PC-9 (cell line): Measurements from ENCODE around the gene IRF2. TPM values are rescaled to one million over a fixed set of nuclear protein-coding genes. Genes with fewer than 3 reads are reported as not detected.
A peak's percentile ranks its signal among the peaks of the same experiment; 100 is the strongest.

Experiments used
- BruUV-seq: library from RNA; stranded (reverse); fragments of 400-500 nt; replicated peaks from 2 replicates; lab custom pipeline; 2021; lab: Mats Ljungman, UMichigan
- CTCF ChIA-PET: fragments of 300-600 bp; sonication (Branson Sonifier 250); formaldehyde crosslinking; loops from one replicate; lab custom pipeline; 2022; ENCODE audit warnings: antibody characterized with exemption; lab: Charles Lee
- POLR2A ChIA-PET: fragments of 300-600 bp; sonication (Branson Sonifier 250); formaldehyde crosslinking; loops from one replicate; lab custom pipeline; 2022; ENCODE audit warnings: antibody characterized with exemption; ENCODE audit not compliant: unreplicated experiment; lab: Charles Lee
- DNase-seq, 2 experiments: peaks; one replicate each; pipeline versions ENCODE4 v3.0.0 to v3.0.0-alpha.2; 2015 to 2022; ENCODE audit warnings: mixed read lengths in 1 of 2
- H2AFZ ChIP-seq: fragments of 200-600 bp; sonication (generic); 2 replicates; pipeline ENCODE4 v1.8.1; 2017; ENCODE audit warnings: antibody characterized with exemption
- H3F3A ChIP-seq: fragments of 200-600 bp; sonication (generic); 2 replicates; pipeline ENCODE4 v1.8.1; 2017; ENCODE audit warnings: antibody characterized with exemption, mild to moderate bottlenecking, low read depth; ENCODE audit not compliant: insufficient read depth
- H3K27ac ChIP-seq: fragments of 200-600 bp; sonication (generic); 2 replicates; pipeline ENCODE4 v1.6.1; 2016; ENCODE audit warnings: mixed run types
- H3K27me3 ChIP-seq: fragments of 200-600 bp; sonication (generic); 2 replicates; pipeline ENCODE4 v1.6.1; 2016; ENCODE audit warnings: low read depth, mixed run types; ENCODE audit not compliant: insufficient read depth
- H3K36me3 ChIP-seq: fragments of 200-600 bp; sonication (generic); 2 replicates; pipeline ENCODE4 v1.6.1; 2016; ENCODE audit warnings: low read depth, mixed run types
- H3K4me1 ChIP-seq: fragments of 200-600 bp; sonication (generic); replicated peaks from 2 replicates; pipeline ENCODE4 v1.6.1; 2016; ENCODE audit warnings: mixed run types; ENCODE audit not compliant: insufficient read depth
- H3K4me2 ChIP-seq: fragments of 200-600 bp; sonication (generic); 2 replicates; pipeline ENCODE4 v1.6.1; 2017; ENCODE audit warnings: mixed run types
- H3K4me3 ChIP-seq: fragments of 200-600 bp; sonication (generic); 2 replicates; pipeline ENCODE4 v1.6.1; 2016; ENCODE audit warnings: mixed run types
- H3K79me2 ChIP-seq: fragments of 200-600 bp; sonication (generic); 2 replicates; pipeline ENCODE4 v1.6.1; 2017; ENCODE audit warnings: low read depth, mixed run types
- H3K9me2 ChIP-seq: fragments of 200-600 bp; sonication (generic); 2 replicates; pipeline ENCODE4 v1.8.1; 2017; ENCODE audit warnings: mild to moderate bottlenecking; ENCODE audit not compliant: insufficient read depth
- H3K9me3 ChIP-seq: fragments of 200-600 bp; sonication (generic); 2 replicates; pipeline ENCODE4 v1.8.1; 2016; ENCODE audit warnings: low read depth; ENCODE audit not compliant: insufficient read depth
- H4K20me1 ChIP-seq: fragments of 200-600 bp; sonication (generic); 2 replicates; pipeline ENCODE4 v1.8.1; 2017; ENCODE audit not compliant: insufficient read depth
- CTCF ChIP-seq: fragments of 200-600 bp; sonication (generic); conservative IDR thresholded peaks from 2 replicates; pipeline ENCODE4 v1.6.1; 2017; ENCODE audit warnings: mixed run types, antibody characterized with exemption, mild to moderate bottlenecking, moderate library complexity
- EZH2 ChIP-seq: fragments of 200-600 bp; sonication (generic); IDR thresholded peaks from 2 replicates; pipeline ENCODE4 v1.8.0; 2017; ENCODE audit warnings: antibody characterized with exemption, low read depth
- intact Hi-C: fragments of 100-400 bp; cut with micrococcal nuclease; formaldehyde crosslinking; loops from one replicate; pipeline ENCODE4 v1.10.0; 2022; ENCODE audit not compliant: unreplicated experiment
- total RNA-seq: library from RNA; stranded (reverse); gene quantifications from 2 replicates; pipeline ENCODE4 v1.2.3, GENCODE V29; 2021

The IRF2 gene
- total RNA-seq, 1 experiment from 2014 or later, result 34.4 TPM

- CTCF ChIA-PET, result interaction anchor here (0.9 kb wide), 2 partner anchors 62 to 187 kb away, joined by 3 to 4 read pairs; no protein-coding TSS in a partner anchor
Observed at GRCh38 chr4:184475096-184475461, 729 bp upstream of the IRF2 start.

GRCh38 chr4:184473499-184474262 lies 669 bp downstream of the IRF2 start:
- intact Hi-C loops, result loop anchor here (1.0 to 5.0 kb wide), 7 partner anchors 64 to 341 kb away; partner anchors contain the start of genes CASP3, CENPU and PRIMPOL
- Histone ChIP-seq H3K9me3 (no peaks in the 10 kb centered on the region), H3K27ac (peak overlapping the region; percentile 83), H3K4me3 (peak overlapping the region; percentile 97), H3F3A (peaks cover 9% of the 10 kb centered on the region; the same call in 1 of the 2 replicates), H4K20me1 (no peaks in the 10 kb centered on the region), H3K4me2 (peak overlapping the region; percentile 78), H2AFZ (peak overlapping the region; percentile 92), H3K9me2 (no peaks in the 10 kb centered on the region), H3K27me3 (no peaks in the 10 kb centered on the region), H3K36me3 (no peaks in the 10 kb centered on the region), H3K4me1 (peaks cover 21% of the 10 kb centered on the region), H3K79me2 (peaks cover 59% of the 10 kb centered on the region)
- ChIA-PET POLR2A (interaction anchor here (0.5 to 0.9 kb wide), 2 partner anchors 25 to 210 kb away, joined by 3 to 5 read pairs; no protein-coding TSS in a partner anchor), CTCF (interaction anchor here (0.9 kb wide), 2 partner anchors 61 to 186 kb away, joined by 3 to 4 read pairs; no protein-coding TSS in a partner anchor)
- TF ChIP-seq CTCF, result no peak
- no peak for TF ChIP-seq EZH2
- DNase-seq, result peak in 1 of 2 experiments; percentile 43
- BruUV-seq, result no TSS peak

More at GRCh38 chr4:184475096-184475461, 729 bp upstream of the IRF2 start:
- POLR2A ChIA-PET, result interaction anchor here (0.5 to 1.1 kb wide), 5 partner anchors 63 to 621 kb away, joined by 3 to 6 read pairs (median 4); no protein-coding TSS in a partner anchor
- peak overlapping the region; percentile 77 for H3K27ac ChIP-seq
- BruUV-seq, result TSS peak; percentile 80
- no peaks in the 10 kb centered on the region for H3K9me3 ChIP-seq
- peak in 1 of 2 experiments; percentile 16 for DNase-seq
- TF ChIP-seq EZH2, result no peak
- TF ChIP-seq CTCF, result no peak
- H3F3A ChIP-seq, result peaks cover 13% of the 10 kb centered on the region; the same call in 1 of the 2 replicates
- peaks cover 21% of the 10 kb centered on the region for H3K4me1 ChIP-seq
- H3K4me2 ChIP-seq, result peak overlapping the region; percentile 94
- peak overlapping the region; percentile 88 for H2AFZ ChIP-seq
- no peaks in the 10 kb centered on the region for H4K20me1 ChIP-seq
- H3K4me3 ChIP-seq, result peak overlapping the region; percentile 97
- no peaks in the 10 kb centered on the region for H3K27me3 ChIP-seq
- peaks cover 45% of the 10 kb centered on the region for H3K79me2 ChIP-seq
- H3K9me2 ChIP-seq, result no peaks in the 10 kb centered on the region
- H3K36me3 ChIP-seq, result no peaks in the 10 kb centered on the region
- intact Hi-C loops, result loop anchor here (1.0 to 5.0 kb wide), 4 partner anchors 47 to 340 kb away; partner anchors contain the start of genes CASP3 and PRIMPOL

GRCh38 chr4:184472614-184473498 lies 1.5 kb downstream of the IRF2 start:
- peaks cover 9% of the 10 kb centered on the region; the same call in 1 of the 2 replicates for H3F3A ChIP-seq
- peak; percentile 40 to 81 for DNase-seq
- H3K9me2 ChIP-seq, result no peaks in the 10 kb centered on the region
- no peaks in the 10 kb centered on the region for H3K27me3 ChIP-seq
- no peaks in the 10 kb centered on the region for H3K9me3 ChIP-seq
- POLR2A ChIA-PET, result interaction anchor here (0.6 kb wide), 1 partner anchor 101 kb away, joined by 3 read pairs; no protein-coding TSS in a partner anchor
- peaks cover 66% of the 10 kb centered on the region for H3K79me2 ChIP-seq
- H3K27ac ChIP-seq, result peak overlapping the region; percentile 68
- peak overlapping the region; percentile 87 for H2AFZ ChIP-seq
- CTCF ChIA-PET, result no interaction called here
- no peaks in the 10 kb centered on the region for H4K20me1 ChIP-seq
- H3K36me3 ChIP-seq, result no peaks in the 10 kb centered on the region
- TF ChIP-seq EZH2 (no peak), CTCF (no peak)
- H3K4me3 ChIP-seq, result peak overlapping the region; percentile 87
- H3K4me2 ChIP-seq, result peak overlapping the region; percentile 96
- no TSS peak for BruUV-seq
- intact Hi-C loops, result loop anchor here (1.0 to 5.0 kb wide), 2 partner anchors 186 to 259 kb away; partner anchors contain the start of gene CENPU
- peaks cover 21% of the 10 kb centered on the region for H3K4me1 ChIP-seq
